GM21737 (cell line): ENCODE data around the gene CFAP251.
"Not testable (repeated sequence)": the region's sequence is repeated elsewhere in the genome, so short reads cannot be mapped to it uniquely, and the experiment has no call there.

Experiments used
- ATAC-seq: cut with Tn5 transposase; IDR thresholded peaks from one replicate; pipeline ENCODE4 v1.9.1; 2021; ENCODE audit warnings: mild to moderate bottlenecking, moderate library complexity; ENCODE audit not compliant: unreplicated experiment

CFAP251 gene

DNA sequence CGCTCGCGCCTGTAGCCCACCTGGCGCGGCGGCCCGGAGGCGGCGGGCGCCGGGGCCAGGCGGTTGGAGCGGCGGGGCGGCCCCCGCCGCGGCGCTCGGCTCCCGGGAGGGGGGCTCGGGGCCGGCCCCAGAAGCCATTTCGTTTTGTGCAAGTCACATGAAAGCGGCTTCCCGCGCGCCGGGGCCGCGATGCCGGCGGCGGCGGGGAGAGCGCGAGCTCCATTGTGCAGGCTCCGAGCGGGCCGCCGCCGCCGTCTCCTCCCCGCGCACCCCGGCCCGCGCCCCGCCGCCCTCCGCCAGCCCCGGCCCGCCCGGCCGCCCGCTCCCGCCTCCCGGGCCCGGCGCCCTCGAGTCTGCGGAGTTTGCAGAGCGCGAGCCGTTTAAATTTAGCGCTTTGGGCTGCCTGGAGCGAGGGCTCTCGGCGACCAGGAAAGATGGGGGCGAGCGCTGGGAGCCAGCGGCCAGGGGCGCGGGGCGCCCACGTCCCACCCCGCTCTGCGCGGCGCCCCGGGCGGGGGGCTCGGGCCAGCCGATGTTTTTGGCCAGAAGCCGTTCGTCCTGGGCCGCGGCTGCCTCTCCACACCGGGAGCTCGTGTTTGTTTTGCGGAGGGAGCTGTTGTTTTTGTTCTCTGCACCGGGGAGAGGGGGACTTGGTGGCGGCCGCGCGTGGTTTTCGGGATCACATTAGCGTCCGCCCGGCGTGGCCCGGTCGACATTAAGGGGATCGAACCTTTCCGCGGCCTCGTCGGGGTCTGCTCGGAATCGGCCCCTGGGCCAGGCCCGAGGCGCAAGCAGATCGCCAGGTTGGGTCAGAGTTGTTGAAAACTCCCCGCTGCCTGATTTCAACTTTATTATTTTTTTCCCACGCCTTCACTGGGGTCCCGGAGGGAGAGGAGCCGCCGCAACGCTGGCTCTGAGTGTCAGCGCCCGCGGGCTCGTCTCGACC lies 104.3 kb downstream of the CFAP251 start:
- ATAC-seq, result no peak

DNA sequence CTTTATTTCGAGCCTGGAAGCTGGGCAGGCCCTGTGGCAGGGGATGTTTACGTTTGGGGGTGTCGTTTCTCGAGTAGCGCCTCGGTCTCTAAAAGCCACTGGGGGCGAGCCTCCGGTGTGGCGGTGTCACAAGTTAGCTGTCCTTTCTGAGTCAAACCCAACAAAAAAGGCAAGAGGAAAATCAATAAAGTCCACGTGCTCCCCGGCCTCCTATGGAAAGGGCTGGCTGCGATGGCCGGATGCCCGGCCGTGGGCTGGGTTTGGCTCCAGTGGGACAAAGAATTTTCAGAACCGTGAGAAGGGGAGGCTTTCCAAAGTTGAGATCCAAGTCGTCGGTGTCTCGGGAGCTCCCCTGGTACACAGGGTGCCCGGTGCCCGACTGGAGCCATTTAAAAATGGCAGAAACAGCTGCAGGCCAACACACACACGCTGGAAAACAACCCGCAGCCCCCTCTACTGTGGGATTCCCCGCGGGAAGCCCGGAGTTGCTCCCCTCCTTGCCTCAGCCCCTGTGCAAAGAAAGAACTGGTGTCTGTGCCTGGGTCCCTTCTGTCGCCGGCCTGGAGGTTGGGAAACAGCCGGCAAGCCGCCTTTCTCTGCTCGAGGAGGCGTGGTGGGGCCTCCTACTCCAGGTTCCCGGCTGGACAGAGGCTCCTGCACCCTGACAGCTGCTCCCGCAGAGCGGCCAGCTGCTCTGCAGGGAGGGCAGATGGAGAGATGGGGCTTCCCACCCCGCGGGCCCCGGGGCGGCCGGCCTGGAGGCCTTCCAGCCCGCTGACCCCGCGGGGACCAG lies 105.1 kb downstream of the CFAP251 start:
- no peak for ATAC-seq

DNA sequence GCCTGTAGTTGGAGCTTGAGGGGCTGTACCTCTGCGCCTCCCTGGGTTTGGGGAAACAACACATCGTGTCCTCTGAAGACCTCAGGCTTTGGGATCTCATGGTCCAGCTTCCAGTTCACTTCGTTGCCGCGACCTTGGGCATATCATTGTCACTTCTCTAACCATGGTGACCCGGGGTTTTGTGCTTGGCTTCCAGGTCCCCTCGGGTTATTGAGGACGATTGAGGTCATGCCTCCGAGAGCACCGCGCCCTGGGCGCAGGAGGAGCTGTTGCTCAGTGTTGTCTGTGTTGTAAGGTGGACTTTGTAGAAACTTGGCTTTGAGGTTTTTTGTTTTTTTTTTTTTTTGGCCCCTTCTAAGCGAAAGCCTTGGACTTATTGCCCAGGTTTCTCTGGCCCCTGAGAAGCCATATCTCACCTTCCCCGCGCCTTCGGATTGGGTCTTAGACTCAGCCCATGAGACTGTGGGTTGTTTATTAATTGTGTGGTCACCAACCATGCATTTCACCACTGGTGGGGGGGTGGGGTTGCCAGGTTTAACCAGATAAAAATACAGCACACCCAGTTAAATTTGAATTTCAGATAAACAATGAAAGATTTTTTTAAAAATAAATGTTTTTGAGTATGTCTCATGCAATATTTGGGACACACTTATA lies 105.9 kb downstream of the CFAP251 start:
- peak; percentile 44 for ATAC-seq

DNA sequence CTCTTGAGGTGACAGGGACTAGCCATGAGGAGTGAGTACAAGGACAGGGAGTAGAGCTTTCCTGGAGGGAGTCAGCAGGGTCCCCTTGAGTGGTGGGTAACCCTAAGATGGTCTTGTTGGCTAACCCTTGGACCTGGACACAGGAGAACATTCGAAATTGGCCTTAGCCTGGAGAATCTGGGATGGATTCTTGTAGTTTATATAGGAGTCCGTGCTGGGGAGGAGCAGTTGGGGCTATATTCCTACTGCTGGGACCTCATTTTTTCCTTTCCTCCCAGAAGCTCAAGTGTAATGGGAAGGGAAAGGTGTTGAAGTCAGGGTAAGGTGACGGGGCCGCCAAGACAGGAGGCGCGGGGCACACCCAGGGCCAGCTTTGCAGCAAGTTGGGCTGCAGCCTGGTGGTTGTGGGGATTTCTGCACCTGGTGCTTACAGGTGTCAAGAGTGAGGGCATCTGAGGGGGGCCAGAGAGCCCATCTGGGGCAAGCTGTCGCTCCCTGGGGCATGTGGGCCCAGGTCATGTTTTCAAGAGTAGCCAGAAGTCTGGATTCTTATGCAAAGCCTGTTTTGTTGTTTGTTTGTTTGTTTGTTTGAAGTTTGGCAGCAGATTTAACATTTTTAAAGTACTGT lies 108.4 kb downstream of the CFAP251 start:
- no peak for ATAC-seq

DNA sequence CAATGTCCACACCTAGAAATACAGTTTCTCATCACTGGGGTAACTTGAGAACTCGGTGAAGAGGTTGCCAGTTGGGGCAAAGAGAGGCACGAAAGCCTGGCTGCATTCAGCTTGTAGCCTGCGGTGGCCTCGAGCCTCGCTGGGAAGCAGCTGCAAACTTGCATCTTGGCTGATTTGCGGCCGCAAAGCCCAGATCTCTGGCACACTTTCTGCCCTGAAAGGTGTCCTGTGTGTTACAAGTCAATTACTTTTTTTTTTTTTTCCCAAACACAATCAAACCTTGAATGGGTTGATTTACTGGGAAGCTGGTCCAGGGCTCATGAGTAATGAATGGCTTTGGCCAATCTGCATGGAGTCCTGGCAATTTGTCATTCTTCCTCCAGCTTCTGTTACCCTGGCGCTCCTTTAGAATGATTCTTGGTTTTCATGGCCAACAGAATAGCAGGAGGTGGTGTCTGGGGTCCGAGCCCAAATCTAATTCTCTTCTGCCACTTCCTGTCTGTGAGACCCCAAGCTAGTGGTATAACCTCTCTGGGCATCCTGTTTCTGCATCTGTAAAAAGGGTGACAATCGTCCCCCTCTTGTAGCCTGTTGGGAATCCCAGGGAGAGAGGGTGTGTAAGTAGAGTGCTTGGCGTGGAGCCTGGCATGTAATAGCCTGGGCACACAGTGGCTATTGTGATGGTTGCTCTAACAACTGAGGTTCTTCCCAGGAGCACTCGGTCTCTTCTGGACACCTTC lies 109.9 kb downstream of the CFAP251 start:
- ATAC-seq, result no peak

DNA sequence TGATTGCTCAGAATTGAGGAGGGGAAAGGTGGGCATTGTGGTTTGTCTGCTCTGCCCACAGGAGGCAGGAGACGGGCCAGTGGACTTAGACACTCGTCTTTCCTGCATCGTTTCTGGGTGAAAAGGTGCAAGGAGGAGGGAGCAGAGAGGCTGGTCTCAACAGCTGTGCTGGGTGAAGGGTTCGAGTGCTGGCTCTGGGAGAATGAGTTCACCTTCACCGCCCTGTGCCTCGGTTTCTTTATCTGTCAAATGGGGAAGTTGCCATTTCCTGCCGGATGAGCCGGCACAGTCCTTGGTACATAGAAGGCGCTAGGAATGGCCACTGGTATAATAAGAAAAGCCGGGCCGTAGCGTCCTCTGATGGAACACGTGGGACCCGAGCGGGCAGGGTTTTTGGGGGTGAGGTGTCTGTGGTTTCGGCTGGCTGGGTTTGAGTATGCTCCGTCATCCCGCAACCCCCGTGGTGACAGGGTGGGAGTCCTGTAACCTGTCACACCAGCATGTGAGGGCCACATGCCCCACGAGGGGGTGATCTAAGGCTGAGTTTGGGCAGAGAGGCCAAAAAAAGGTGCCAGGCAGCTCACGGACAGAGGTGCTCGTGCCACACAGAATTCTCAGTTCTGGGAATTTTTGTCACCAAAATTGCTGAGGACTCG lies 110.6 kb downstream of the CFAP251 start:
- no peak for ATAC-seq

DNA sequence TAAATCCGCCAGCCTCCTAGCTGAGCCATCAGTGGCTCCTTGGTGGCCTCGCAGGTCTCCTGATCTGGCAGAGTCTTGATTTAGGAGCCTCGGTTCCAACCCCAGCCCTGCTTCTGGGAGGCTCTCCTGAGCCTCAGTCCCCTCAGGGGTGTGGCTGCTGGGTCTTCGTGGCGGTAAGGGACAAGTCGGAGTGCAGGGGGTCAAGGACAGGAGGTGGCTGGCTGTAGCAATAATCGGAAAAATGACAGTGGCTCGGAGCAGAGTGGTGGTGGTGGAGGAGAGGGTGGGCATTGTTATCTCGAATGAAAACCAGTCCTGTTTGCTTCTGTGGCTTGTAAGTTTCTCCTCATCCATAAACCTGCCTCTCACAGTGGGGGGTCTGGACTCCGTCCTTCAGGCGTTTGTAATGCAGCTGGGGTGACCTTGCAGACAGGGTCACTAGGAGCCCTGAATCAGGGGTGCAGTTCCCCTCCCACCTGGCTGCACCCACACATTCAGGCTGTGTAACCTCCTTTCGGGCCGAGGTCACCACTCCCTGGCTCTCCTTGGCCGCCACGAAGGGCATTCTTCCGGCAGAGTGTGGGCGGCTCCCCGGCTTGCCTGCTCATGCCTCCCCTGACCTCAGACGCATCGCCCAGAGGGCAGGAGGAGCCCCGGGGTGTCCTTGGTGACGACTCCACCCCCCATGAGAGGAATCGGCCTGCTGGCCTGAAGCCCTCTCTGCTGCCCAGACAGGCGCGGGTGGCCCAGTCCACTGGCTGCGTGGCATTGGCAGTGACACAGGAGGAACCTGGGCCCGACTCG lies 111.4 kb downstream of the CFAP251 start:
- ATAC-seq, result no peak

DNA sequence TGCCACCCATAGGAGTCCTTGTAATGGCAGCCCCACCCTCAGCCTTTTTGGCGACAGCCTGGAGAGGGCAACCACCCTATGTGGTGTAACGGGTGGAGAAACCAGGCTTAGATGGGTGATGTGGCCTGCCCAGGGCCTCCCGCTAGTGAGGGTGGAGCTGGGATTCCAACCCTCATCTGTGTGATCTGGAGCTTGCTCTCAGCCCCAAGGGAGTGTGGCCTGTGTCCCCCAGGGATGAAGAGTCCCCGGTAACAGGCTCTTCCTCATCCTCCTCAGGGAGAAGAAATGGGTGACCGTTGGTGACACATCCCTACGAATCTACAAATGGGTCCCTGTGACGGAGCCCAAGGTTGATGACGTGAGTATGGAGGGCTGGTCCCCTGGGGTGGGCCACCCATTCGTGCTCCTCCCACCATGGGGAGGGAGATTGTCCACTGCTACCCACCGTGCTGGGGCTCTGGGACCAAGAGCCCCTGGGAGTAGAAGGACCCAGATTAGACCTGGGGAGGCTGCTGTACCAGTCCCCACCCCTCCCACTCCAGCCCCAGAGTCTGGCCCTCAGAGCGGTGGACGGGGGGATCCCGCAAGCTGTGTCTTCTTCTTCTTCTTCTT lies 112.1 kb downstream of the CFAP251 start:
- ATAC-seq, result no peak

DNA sequence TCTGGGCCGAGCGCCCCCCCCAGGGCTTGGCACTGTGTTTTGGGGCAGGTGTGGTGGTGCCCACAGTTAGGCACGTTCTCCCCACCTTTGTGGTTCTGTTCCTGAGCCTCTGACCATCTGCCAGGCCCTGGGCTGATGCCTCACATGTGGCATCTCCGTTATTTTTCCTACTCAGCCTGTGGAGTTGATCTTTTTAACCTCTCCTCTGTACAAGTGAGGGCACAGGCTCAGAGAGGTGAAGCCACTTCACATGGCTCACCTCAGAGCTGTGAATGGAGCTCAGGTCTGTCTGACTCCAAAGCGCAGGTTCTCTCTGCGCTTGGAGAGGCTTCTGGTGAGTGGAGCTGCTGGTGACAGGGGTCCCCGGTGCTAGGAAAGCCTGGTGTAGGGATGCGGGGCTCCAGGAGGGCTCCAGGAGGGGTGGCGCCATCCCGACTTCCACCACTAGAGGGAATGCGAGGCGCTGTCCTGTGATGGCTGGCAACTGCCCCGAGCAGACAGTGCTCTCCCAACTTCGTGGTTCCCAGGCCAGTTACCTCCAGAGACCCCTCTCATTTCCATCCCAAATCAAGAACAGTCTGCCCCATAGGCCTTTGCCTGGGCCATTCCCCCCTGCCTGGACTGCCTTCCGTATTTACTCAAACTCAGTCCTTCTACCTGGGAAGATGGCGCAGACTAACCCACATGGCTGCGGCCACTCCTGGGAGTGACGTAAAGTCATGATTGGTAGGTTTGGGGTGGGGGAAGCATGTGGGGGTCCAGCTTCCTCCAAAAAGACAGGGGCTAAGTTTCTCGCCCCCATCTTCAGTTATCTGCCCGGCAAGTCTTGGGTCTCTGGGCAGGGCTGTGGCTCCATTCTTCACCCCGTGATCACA lies 113.2 kb downstream of the CFAP251 start:
- no peak for ATAC-seq

DNA sequence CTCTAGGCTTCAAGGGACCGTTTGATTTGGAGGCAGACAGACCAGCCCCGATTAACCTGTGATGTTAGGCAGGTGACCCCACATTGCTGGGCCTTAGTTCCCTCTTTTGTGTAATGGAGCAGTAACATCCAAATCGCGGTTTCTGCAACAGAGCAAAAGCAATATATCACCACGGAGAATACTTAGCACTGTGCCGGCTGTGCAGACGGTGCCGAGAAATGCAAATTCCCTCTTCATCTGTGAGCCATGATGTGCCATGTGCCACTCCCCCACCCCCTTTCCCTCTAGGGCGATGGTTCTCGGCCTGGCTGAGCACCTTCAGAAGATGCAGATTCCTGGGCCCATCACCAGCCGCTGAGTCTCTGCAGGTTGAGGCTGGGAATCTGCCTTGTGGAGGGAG lies 114.2 kb downstream of the CFAP251 start:
- no peak for ATAC-seq

DNA sequence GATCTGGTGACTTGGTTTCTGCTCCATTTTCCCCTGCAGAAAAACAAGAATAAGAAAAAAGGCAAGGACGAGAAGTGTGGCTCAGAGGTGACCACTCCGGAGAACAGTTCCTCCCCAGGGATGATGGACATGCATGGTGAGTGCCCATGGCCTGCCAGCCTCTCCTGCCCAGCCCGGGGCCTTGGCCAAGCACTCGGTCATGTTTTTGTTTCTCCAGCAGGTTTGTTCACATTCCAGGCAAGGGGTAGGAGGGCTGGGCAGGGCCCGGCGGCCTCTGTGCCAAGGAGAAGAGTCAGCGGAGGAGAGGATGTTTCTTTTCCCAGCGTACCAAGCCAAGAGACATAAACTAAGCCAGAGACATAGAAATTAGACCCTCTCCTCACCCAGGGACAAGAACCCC lies 116.9 kb downstream of the CFAP251 start:
- ATAC-seq, result no peak

DNA sequence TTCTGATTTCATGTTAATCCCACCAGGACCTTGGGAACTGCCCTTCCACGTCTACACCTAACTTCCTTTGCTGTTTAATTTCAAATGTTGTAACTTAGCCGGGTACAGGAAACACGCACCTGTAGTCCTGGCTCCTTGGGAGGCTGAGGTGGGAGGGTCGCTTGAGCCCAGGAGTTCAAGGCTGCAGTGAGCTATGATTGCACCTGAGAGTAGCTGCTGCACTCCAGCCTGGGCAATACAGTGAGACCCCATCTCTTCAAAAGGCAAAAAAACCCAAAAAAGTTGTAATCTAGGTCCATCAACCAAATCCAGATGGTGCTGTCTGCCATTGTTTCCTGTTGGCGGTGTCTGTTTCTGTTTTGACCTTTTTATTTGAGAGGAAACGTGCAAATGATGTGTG lies 117.8 kb downstream of the CFAP251 start:
- no peak for ATAC-seq

DNA sequence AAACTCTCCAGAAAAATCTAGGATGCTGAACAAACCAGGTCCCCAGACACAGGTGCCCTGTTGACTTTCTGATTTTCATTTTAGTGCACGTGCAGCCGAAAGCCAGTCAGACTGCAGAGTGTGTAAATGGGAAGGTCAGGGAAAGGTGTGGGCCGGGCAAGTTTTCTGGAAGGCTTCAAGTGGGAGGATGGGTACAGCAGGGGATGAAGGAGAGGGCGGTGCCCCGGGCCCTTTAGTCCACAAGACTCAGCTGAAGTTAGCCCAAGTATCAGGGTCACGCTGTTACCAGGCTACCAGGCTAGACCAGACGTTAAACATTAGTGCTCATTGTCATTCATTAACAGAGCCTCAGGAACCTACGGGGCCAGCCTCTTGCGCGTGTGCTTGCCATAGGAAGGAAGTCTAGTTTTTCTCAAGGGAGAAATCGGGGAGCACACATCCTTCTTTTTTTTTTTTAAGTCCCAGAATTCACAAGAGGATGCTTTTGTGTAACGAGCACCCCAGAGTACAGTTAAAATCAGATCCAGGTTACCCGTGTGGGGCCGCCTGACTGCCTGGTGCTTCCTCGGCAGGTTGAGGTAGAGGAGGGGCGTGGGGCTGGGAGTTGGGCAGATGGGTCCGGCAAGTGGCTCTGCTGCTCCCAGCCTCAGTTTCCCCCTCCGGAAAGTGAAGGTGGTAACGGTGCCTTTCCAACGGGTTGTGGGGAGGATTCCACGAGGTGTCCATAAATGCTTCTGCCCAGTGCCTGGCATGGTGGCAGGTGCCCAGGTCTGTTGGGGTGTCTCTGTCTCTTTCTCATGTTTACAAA lies 122.4 kb downstream of the CFAP251 start:
- ATAC-seq, result no peak

DNA sequence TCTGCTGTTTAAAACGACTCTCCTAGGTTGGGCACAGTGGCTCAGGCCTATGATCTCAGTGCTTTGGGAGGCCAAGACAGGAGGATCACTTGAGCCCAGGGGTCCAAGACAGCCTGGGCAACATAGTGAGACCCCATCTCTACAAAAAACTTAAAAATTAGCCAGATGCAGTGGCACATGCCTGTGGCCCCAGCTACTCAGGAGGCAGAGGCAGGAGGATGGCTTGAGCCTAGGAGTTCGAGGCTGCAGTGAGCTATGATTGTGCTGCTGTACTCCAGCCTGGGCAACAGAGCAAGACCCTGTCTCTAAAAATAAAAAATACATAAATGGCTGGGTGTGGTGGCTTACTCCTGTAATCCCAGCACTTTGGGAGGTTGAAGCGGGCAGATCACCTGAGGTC lies 123.1 kb downstream of the CFAP251 start:
- ATAC-seq, result not testable (repeated sequence)

DNA sequence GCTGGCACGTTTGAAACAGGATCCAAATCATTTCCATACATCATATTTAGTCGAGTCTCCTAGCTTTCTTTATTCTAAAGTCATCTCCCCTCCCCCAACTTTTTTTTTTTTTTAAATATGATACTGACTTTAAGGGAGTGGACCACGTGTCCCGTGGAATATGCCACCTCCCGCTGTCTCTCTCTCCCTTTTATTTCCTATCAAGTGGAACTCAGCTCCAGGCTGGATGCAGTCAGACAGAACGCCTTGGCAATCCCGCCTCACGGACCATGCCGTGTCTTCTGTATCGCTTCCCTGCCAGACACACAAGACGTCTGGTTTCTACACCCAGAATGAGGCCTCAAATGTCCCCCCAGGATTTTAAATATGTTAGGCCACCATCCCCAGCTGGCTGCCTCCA lies 124.5 kb downstream of the CFAP251 start:
- no peak for ATAC-seq

DNA sequence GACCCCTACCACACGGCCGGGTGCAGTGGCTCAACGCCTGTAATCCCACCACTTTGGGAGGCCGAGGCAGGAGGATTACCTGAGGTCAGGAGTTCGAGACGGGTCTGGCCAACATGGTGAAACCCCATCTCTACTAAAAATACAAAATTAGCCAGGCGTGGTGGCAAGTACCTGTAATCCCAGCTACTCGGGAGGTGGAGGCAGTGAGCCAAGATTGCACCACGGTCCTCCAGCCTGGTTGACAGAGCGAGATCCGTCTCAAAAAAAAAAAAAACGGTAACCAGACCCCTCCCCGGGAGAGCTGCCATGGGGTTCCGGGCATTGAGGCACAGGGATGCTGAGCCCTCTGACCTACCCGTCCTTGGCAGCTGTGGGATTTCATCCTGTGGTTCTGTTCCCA lies 125.1 kb downstream of the CFAP251 start:
- no peak for ATAC-seq

DNA sequence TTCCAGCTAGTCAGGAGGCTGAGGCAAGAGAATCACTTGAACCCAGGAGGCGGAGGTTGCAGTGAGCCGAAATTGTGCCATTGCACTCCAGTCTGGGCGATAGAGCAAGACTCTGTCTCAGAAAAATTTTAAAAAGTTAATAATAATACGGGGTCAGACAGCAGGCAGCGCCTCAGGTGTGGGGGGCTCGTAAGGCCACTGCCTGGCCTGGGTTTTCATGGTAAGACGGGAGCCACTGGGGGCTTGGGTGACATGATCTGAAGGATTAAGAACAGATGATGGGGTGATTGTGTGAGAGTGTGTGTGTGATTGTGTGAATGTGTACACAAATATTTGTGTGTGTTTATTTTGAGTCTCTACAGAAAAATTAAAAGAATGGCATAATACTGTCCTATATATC lies 126.9 kb downstream of the CFAP251 start:
- ATAC-seq, result no peak
